NT2/D1 (cell line): Measurements from ENCODE around the gene CRLF3.
"Not testable (repeated sequence)": the region's sequence is repeated elsewhere in the genome, so short reads cannot be mapped to it uniquely, and the experiment has no call there.

ENCODE experiments used
- DNase-seq: peaks from one replicate; pipeline ENCODE4 v3.0.0-alpha.2; 2011; ENCODE audit warnings: low read depth, low spot score
- H3K27me3 ChIP-seq: 2 replicates; pipeline ENCODE4 v1.6.0; 2011; ENCODE audit warnings: mild to moderate bottlenecking; ENCODE audit not compliant: insufficient read length, insufficient read depth
- H3K36me3 ChIP-seq: 2 replicates; pipeline ENCODE4 v1.6.1; 2011; ENCODE audit warnings: mild to moderate bottlenecking, low read length, mixed read lengths; ENCODE audit not compliant: insufficient read depth, insufficient read length
- H3K4me1 ChIP-seq: 2 replicates; pipeline ENCODE4 v1.5.1; 2011; ENCODE audit not compliant: insufficient read depth, insufficient read length
- H3K4me3 ChIP-seq: 2 replicates; pipeline ENCODE4 v1.5.1; 2011; ENCODE audit warnings: low read depth; ENCODE audit not compliant: insufficient read length
- H3K9ac ChIP-seq: 2 replicates; pipeline ENCODE4 v1.6.0; 2011; ENCODE audit warnings: low read depth; ENCODE audit not compliant: insufficient read length
- H3K9me3 ChIP-seq: 2 replicates; pipeline ENCODE4 v1.5.1; 2011; ENCODE audit warnings: mild to moderate bottlenecking, low read length; ENCODE audit not compliant: insufficient read depth
- SUZ12 ChIP-seq: IDR thresholded peaks from 2 replicates; pipeline ENCODE4 v1.6.1; 2011; ENCODE audit not compliant: insufficient read length, insufficient read depth; ENCODE audit errors: extremely low read depth
- YY1 ChIP-seq: IDR thresholded peaks from 2 replicates; pipeline ENCODE4 v1.6.1; 2011; ENCODE audit not compliant: insufficient read length, insufficient read depth
- ZNF274 ChIP-seq: IDR thresholded peaks from 2 replicates; pipeline ENCODE4 v1.6.1; 2011; ENCODE audit warnings: mild to moderate bottlenecking, low read depth, low read length

Gene CRLF3

DNA sequence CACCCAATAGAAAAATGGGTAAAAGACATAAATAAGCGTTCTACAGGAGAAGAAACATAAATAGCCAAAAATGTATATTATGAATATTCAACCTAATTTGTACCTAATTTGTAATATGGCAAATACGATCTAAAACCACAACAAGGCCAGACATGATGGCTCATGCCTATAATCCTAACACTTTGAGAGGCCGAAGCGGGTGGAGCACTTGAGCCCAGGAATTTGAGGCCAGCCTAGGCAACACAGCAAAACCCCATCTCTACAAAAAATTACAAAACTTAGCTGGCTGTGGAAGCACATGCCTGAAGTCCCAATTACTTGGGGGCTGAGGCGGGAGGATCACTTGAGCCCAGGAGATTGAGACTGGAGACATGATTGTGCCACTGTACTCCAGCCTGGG, 30.1 kb downstream of the CRLF3 start:
- H3K4me1 ChIP-seq, result no peaks in the 10 kb centered on the region
- DNase-seq, result no peak
- H3K36me3 ChIP-seq, result peaks cover 51% of the 10 kb centered on the region
- H3K4me3 ChIP-seq, result no peak overlapping the region
- TF ChIP-seq YY1 (no peak), ZNF274 (no peak), SUZ12 (no peak)
- H3K27me3 ChIP-seq, result no peaks in the 10 kb centered on the region
- no peaks in the 10 kb centered on the region for H3K9me3 ChIP-seq
- no peak overlapping the region for H3K9ac ChIP-seq

DNA sequence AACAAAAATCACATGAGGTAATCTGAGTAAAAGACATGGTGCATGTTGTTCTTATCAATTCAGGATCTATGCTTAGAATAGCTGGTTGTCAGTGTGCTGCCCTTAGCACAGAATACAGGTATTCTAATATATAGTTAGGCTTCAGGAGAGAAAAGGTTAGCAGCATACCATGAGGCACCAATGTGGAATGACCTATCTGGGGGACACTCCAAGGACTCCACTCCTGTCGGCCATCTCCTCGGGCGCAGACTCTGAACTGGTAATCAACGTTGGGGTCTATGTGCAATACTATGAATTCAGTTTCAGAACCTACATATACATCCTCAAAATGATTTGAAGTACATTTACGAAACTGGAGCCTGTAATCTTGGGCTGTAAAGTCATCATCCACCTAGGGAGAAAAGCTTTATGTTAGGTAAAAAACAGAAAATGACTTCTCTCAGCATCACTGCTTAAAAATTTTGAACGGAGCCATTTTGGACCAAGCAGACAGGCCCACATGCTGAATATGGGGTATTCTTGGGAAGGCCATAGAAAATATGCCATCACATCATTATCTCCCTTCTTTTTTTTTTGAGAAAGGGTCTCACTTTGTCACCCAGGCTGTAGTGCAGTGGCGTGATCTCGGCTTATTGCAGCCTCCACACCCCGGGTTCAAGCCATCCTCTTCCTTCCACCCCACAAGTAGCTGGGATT, 31.1 kb downstream of the CRLF3 start:
- H3K9me3 ChIP-seq, result no peaks in the 10 kb centered on the region
- no peaks in the 10 kb centered on the region for H3K4me1 ChIP-seq
- no peak overlapping the region for H3K9ac ChIP-seq
- H3K4me3 ChIP-seq, result no peak overlapping the region
- H3K27me3 ChIP-seq, result no peaks in the 10 kb centered on the region
- DNase-seq, result no peak
- peaks cover 50% of the 10 kb centered on the region for H3K36me3 ChIP-seq
- no peak for TF ChIP-seq YY1

DNA sequence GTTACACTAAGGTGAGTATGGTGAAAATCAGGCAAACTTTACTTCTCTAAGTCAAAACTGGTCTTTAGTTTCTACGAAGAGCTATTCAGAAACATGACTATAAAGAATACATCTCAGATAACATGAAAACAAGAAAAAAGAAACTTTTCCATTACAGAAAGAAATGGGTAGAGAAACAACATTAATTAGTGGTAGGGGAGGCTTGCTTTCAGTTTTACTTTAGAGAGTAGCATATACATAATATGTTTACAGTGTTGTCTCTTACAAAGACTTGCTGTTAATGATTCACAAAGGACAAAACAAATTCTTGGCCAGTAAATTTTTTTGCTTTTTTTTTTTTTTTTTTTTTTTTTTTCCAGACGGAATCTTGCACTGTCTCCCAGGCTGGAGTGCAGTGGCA, 34.2 kb downstream of the CRLF3 start:
- Histone ChIP-seq H3K9ac (no peak overlapping the region), H3K4me3 (no peak overlapping the region), H3K36me3 (peaks cover 56% of the 10 kb centered on the region), H3K27me3 (no peaks in the 10 kb centered on the region), H3K9me3 (no peaks in the 10 kb centered on the region), H3K4me1 (no peaks in the 10 kb centered on the region)
- TF ChIP-seq SUZ12 (no peak), YY1 (no peak), ZNF274 (no peak)
- no peak for DNase-seq

DNA sequence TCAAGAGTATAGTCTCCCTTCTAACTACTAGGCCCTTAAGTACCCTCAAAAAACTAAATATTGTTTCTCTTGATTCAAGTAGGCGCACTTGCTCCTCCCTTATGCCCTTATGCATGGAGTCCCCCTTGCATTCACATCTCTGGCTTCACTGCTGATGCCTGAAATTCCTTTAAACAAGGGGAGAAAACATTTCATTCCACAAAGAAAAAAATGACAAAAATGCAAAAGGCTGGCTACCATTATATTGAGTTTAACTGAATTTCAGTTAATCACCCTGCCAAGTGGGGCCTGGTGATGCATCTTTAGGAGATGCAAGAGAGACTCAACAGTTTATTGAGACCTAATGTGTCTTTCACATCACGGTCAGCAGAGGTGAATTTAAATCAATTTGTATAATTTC, 35.6 kb downstream of the CRLF3 start:
- peaks cover 54% of the 10 kb centered on the region for H3K36me3 ChIP-seq

DNA sequence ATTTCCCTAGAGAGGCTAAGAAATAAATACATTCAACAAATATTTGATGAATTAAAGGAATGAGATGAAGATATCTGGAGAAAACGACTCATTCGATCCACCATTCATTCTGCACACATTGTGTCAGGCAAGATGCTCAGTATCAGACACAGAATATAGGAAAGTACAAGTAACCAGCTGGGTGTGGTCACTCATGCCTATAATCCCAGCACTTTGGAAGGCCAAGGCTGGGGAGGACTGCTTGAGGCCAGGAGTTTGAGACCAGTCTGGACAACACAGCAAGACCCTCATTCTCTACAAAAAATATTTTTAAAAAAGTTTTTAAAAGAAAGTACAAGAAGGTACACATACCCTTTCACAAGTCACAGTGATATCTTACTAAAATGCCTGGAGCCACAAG, 42.3 kb downstream of the CRLF3 start:
- no peaks in the 10 kb centered on the region for H3K27me3 ChIP-seq
- DNase-seq, result no peak
- no peak overlapping the region for H3K4me3 ChIP-seq
- no peaks in the 10 kb centered on the region for H3K9me3 ChIP-seq
- no peak overlapping the region for H3K9ac ChIP-seq
- TF ChIP-seq SUZ12 (no peak), ZNF274 (no peak)
- H3K4me1 ChIP-seq, result no peaks in the 10 kb centered on the region
- H3K36me3 ChIP-seq, result peaks cover 48% of the 10 kb centered on the region

More for the DNA sequence above, 35.6 kb downstream of the CRLF3 start:
- DNase-seq, result no peak
- no peak overlapping the region for H3K4me3 ChIP-seq
- no peaks in the 10 kb centered on the region for H3K9me3 ChIP-seq
- no peak for TF ChIP-seq YY1
- no peak for TF ChIP-seq SUZ12
- TF ChIP-seq ZNF274, result no peak
- H3K4me1 ChIP-seq, result no peaks in the 10 kb centered on the region
- H3K27me3 ChIP-seq, result no peaks in the 10 kb centered on the region
- no peak overlapping the region for H3K9ac ChIP-seq

DNA sequence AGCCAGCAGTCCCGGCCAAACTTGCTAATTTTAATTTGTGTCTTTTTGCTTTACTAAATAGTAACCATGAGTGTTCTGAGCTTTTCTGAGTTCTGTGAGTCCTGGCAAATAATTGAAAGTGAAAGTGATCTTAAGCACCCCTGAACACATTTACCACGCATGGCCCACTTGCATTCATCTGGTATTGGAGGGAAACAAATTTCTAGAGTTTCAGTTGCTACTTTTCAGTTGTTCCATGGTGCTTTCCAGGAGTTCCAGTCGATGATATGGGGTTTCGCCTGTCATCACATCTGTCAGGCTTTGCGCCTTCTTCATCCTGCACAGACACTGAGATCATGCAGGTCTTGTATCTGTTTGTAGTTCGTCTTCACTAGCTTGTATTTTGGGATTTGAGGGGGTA, 44.1 kb downstream of the CRLF3 start:
- no peak for DNase-seq
- Histone ChIP-seq H3K36me3 (peaks cover 34% of the 10 kb centered on the region), H3K4me1 (no peaks in the 10 kb centered on the region)

DNA sequence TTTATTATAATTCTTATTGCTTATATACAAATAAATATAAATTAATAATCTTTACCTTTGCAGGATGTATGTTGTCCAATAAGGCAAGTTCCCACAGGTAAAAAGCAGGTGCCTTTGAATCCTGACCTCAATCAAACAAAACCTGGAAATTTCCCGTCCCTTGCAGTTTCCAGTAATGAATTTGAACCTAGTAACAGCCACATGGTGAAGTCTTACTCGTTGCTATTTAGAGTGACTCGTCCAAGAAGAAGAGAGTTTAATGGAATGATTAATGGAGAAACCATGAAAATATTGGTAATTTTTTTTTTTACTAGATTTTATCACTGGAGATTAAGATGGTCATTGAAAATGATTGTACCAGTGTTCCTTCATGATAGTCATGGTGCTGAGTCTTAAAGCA, 55.7 kb downstream of the CRLF3 start:
- DNase-seq, H3K4me1 ChIP-seq, H3K9ac ChIP-seq, H3K27me3 ChIP-seq, H3K4me3 ChIP-seq, H3K9me3 ChIP-seq: not testable (repeated sequence)
- peaks cover 21% of the 10 kb centered on the region for H3K36me3 ChIP-seq

More for the DNA sequence above, 44.1 kb downstream of the CRLF3 start:
- Histone ChIP-seq H3K27me3 (no peaks in the 10 kb centered on the region), H3K4me3 (no peak overlapping the region), H3K9me3 (no peaks in the 10 kb centered on the region), H3K9ac (no peak overlapping the region)
- TF ChIP-seq YY1 (no peak), ZNF274 (no peak), SUZ12 (no peak)

DNA sequence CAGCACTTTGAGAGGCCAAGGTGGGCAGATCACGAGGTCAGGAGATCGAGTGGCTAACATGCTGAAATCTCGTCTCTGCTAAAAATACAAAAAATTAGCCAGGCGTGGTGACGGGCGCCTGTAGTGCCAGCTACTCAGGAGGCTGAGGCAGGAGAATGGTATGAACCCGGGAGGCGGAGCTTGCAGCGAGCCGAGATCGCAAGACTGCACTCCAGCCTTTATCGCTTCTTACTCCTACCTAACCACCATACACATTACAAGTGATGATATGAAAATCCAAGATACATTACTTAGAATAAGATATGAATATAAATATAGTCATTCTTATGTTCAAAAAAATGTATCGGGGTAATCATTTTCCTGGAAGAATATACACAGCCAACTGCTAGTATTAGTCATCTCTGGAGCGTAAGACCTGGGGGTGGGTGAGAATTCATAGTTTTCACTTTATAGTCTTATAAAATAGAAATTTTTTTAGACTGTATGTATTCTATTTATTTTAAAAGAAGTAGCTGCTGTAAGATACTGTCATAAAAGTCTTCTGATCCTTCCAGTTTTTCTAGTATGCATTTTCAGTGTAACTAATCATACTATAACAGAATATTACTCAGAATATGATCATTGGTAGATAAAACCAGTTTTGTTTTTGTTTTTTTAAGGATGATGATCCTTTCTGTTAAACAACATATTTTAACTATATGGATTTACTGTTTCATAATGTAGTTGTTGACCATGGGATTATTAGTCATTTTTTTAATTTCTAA, 56.7 kb downstream of the CRLF3 start:
- not testable (repeated sequence) for H3K9ac ChIP-seq, H3K9me3 ChIP-seq, H3K4me1 ChIP-seq, H3K27me3 ChIP-seq, DNase-seq, H3K4me3 ChIP-seq
- H3K36me3 ChIP-seq, result peaks cover 21% of the 10 kb centered on the region
